GM18499 (cell line): Measurements from ENCODE around the gene NUDC.
"Not testable (repeated sequence)": the region's sequence is repeated elsewhere in the genome, so short reads cannot be mapped to it uniquely, and the experiment has no call there.

ENCODE experiments used
- ATAC-seq: cut with Tn5 transposase; IDR thresholded peaks from one replicate; pipeline ENCODE4 v1.9.1; 2021; ENCODE audit warnings: moderate number of reproducible peaks; ENCODE audit not compliant: insufficient read depth, unreplicated experiment

The NUDC gene

GRCh38 chr1:26921540-26922430 lies at the start of gene NUDC:
TSS of gene NUDC (plus strand) at chr1:26921743. CDS start at chr1:26921849, 106 bp downstream.
- ATAC-seq, result peak; percentile 88

GRCh38 chr1:26873097-26873496 lies 48.4 kb upstream of the NUDC start:
- not testable (repeated sequence) for ATAC-seq

GRCh38 chr1:26874896-26875295 lies 46.6 kb upstream of the NUDC start:
- ATAC-seq, result no peak

- no peak for ATAC-seq
Measured at GRCh38 chr1:26877326-26877725, 44.2 kb upstream of the NUDC start.

GRCh38 chr1:26879793-26880192 lies 41.8 kb upstream of the NUDC start:
- no peak for ATAC-seq

- ATAC-seq, result not testable (repeated sequence)
Measured at GRCh38 chr1:26881611-26882010, 39.9 kb upstream of the NUDC start.

- no peak for ATAC-seq
Measured at GRCh38 chr1:26882696-26883463, 38.7 kb upstream of the NUDC start.

- ATAC-seq, result no peak
Measured at GRCh38 chr1:26887125-26887524, 34.4 kb upstream of the NUDC start.

- ATAC-seq, result no peak
Measured at GRCh38 chr1:26888231-26888630, 33.3 kb upstream of the NUDC start.

GRCh38 chr1:26889551-26890466 lies 31.7 kb upstream of the NUDC start, which contains the start of gene GPN2:
TSS of gene GPN2 (minus strand) at chr1:26890283. CDS start at chr1:26890096, 187 bp downstream.
- ATAC-seq, result no peak

- no peak for ATAC-seq
Measured at GRCh38 chr1:26890467-26890796, 31.1 kb upstream of the NUDC start.

GRCh38 chr1:26894263-26894662 lies 27.3 kb upstream of the NUDC start:
- ATAC-seq, result no peak

- no peak for ATAC-seq
Measured at GRCh38 chr1:26897351-26897750, 24.2 kb upstream of the NUDC start.

GRCh38 chr1:26900001-26900814 lies 21.3 kb upstream of the NUDC start, which contains the start of gene GPATCH3:
TSS of gene GPATCH3 (minus strand) at chr1:26900467. CDS start at chr1:26900442, 25 bp downstream.
- no peak for ATAC-seq

- no peak for ATAC-seq
Measured at GRCh38 chr1:26900815-26901511, 20.6 kb upstream of the NUDC start.

GRCh38 chr1:26907071-26907917 lies 14.2 kb upstream of the NUDC start:
- no peak for ATAC-seq

- ATAC-seq, result no peak
Measured at GRCh38 chr1:26909951-26910342, 11.6 kb upstream of the NUDC start.
